CD4-positive, alpha-beta memory T cell (primary cell): Measurements from ENCODE around the gene PTGDR2. TPM values are rescaled to one million over a fixed set of nuclear protein-coding genes. Genes with fewer than 3 reads are reported as not detected.

Experiments
- CTCF ChIA-PET: fragments of 350-600 bp; sonication (Branson Sonifier 250); formaldehyde crosslinking; loops from one replicate; lab custom pipeline; 2021; ENCODE audit warnings: inconsistent platforms; ENCODE audit not compliant: partially characterized antibody; lab: Charles Lee
- POLR2A ChIA-PET: fragments of 350-600 bp; sonication (Branson Sonifier 250); formaldehyde crosslinking; loops from one replicate; lab custom pipeline; 2021; ENCODE audit not compliant: partially characterized antibody; lab: Charles Lee
- DNase-seq, 5 donors: peaks; one replicate each; pipeline versions ENCODE4 v3.0.0 to v3.0.0-alpha.2; 2020 to 2022; ENCODE audit warnings: mixed read lengths in 1 of 5
- H3K27ac ChIP-seq: one replicate; pipeline ENCODE4 v1.7.0; 2013; ENCODE audit warnings: low read depth, low read length
- H3K27me3 ChIP-seq: 2 replicates; pipeline ENCODE4 v1.7.0; 2013; ENCODE audit warnings: mild to moderate bottlenecking, low read length, moderate library complexity; ENCODE audit not compliant: insufficient read depth
- H3K36me3 ChIP-seq: 2 replicates; pipeline ENCODE4 v1.7.0; 2013; ENCODE audit warnings: mild to moderate bottlenecking, low read length, moderate library complexity; ENCODE audit not compliant: insufficient read depth
- H3K4me1 ChIP-seq: 2 replicates; pipeline ENCODE4 v1.7.0; 2013; ENCODE audit warnings: mild to moderate bottlenecking, low read length, moderate library complexity; ENCODE audit not compliant: insufficient read depth
- H3K4me3 ChIP-seq, 2 donors: one replicate each; pipeline ENCODE4 v1.7.0; 2013; ENCODE audit warnings: low read length in 2 of 2, mild to moderate bottlenecking in 1 of 2
- H3K9me3 ChIP-seq, 2 donors: one replicate each; pipeline ENCODE4 v1.7.0; 2013; ENCODE audit warnings: low read length in 2 of 2, control low read depth in 1 of 2; ENCODE audit not compliant: control insufficient read depth in 1 of 2
- H3K27ac Mint-ChIP-seq, 7 donors: one replicate each; pipeline ENCODE4 v1.8.0; 2020 to 2021; ENCODE audit warnings: mixed read lengths in 7 of 7, mild to moderate bottlenecking in 6 of 7, inconsistent platforms in 3 of 7, moderate library complexity in 3 of 7
- H3K27me3 Mint-ChIP-seq, 2 donors: one replicate each; pipeline ENCODE4 v1.8.0; 2020 to 2021; ENCODE audit warnings: mixed read lengths in 2 of 2
- H3K36me3 Mint-ChIP-seq, 2 donors: one replicate each; pipeline ENCODE4 v1.8.0; 2020 to 2021; ENCODE audit warnings: mixed read lengths in 2 of 2, inconsistent platforms in 1 of 2, mild to moderate bottlenecking in 1 of 2
- H3K4me1 Mint-ChIP-seq, 4 donors: one replicate each; pipeline ENCODE4 v1.8.0; 2020 to 2021; ENCODE audit warnings: mixed read lengths in 4 of 4, mild to moderate bottlenecking in 1 of 4
- H3K4me3 Mint-ChIP-seq, 8 donors: one replicate each; pipeline ENCODE4 v1.8.0; 2020 to 2021; ENCODE audit warnings: mixed read lengths in 8 of 8, mild to moderate bottlenecking in 7 of 8, moderate library complexity in 6 of 8, inconsistent platforms in 3 of 8
- H3K9me3 Mint-ChIP-seq, 8 donors: one replicate each; pipeline ENCODE4 v1.8.0; 2020 to 2021; ENCODE audit warnings: mixed read lengths in 8 of 8, mild to moderate bottlenecking in 5 of 8, inconsistent platforms in 3 of 8, moderate library complexity in 1 of 8
- intact Hi-C: fragments of 100-400 bp; cut with micrococcal nuclease; formaldehyde crosslinking; loops from one replicate; pipeline ENCODE4 v1.15.1; 2023
- polyA plus RNA-seq, 2 donors: library from polyadenylated mRNA; unstranded; fragments of 300-500 nt; fragmentation: Illumina TruSeq; gene quantifications; one replicate each; pipeline ENCODE4 v1.2.3, GENCODE V29; 2021
- total RNA-seq, 2 experiments: library from RNA; stranded (reverse); gene quantifications; one replicate each; pipeline ENCODE4 v1.2.3, GENCODE V29; 2021

The PTGDR2 gene
- total and polyA plus RNA-seq, 4 experiments from 2014 or later = 1.9 to 3.6 (median 3.5) TPM

DNA sequence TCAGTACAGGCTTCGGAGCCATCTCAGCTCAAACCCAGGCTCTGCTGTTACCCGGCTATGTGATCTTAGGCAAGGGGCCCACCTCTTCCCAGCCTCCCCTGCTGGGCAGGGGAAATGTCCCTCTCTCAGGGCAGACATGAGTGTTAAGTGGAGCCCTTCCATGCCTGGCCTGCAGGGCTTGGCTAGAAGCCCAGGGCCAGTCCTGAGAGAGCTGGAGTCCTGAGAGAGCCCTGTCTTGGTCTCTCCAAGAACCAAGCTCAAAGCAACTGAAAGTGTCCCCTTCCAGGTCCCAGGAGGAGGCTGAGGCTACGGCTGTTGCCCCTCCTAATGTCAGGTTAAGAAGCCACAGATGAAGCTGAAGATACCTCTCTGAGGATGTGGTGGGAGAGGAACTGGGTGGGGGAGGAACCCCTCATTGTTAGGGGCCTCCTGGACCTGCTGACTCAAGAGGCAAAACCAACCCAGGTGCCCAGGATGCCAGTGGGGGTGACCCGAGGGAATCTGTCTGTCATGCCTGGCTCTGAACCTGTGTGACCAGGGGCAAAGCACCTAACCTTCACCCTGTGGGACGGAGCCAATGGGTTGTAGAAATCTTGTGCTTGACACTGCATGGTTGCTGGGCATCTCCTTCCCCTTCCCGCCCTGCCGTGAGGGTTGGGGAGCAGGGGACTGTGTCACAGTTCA, 15.8 kb upstream of the PTGDR2 start:
- peak in 1 of 5 donors; percentile 25 for DNase-seq
- ChIA-PET POLR2A (interaction anchor here (1.8 kb wide), 1 partner anchor 34 kb away, joined by 4 read pairs; no protein-coding TSS in a partner anchor), CTCF (interaction anchor here (0.7 to 1.2 kb wide), 4 partner anchors 16 to 44 kb away, joined by 3 to 4 read pairs (median 4); no protein-coding TSS in a partner anchor)
- Mint-ChIP-seq H3K9me3 (peaks cover 0 to 2% (median 0%) of the 10 kb centered on the region in 8 donors), H3K27ac (peak overlapping the region in 4 of 7 donors; percentile 41 to 74 (median 62)), H3K4me3 (no peak overlapping the region), H3K27me3 (peaks cover 3% of the 10 kb centered on the region in 2 donors), H3K4me1 (peaks cover 3 to 22% (median 6%) of the 10 kb centered on the region in 4 donors), H3K36me3 (no peaks in the 10 kb centered on the region)
- no peak overlapping the region for H3K27ac ChIP-seq
- H3K4me3 ChIP-seq = no peak overlapping the region
- peaks cover 17% of the 10 kb centered on the region for H3K4me1 ChIP-seq
- no peaks in the 10 kb centered on the region for H3K27me3 ChIP-seq
- H3K9me3 ChIP-seq = no peaks in the 10 kb centered on the region
- intact Hi-C loops = no loop called here
- H3K36me3 ChIP-seq = no peaks in the 10 kb centered on the region

DNA sequence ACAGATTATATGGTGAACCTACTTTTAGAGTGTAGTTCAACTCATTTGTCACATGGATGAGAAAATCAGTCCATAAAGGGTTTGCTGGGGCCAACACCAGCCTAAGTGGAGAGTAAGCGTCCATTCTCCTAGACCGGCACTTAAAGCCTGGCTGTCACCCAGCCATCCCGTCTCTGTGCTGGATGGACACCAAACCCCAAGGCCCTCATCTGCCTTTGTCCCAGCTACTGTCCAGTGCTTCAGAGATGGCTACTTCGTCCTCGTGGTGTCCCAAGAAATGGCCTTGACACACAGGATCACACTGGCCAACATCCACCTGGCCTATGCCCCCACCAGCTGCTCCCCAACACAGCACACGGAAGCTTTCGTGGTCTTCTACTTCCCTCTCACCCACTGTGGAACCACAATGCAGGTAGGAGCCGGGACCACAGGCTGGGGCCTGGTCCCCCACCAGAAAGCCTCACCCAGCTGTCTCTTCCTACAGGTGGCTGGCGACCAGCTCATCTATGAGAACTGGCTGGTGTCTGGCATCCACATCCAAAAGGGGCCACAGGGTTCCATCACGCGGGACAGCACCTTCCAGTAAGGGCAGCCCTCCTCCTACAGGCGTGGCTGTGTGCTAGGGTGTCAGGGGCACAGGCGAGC, 15.1 kb upstream of the PTGDR2 start:
- H3K4me1 ChIP-seq = peaks cover 17% of the 10 kb centered on the region
- ChIA-PET POLR2A (no interaction called here), CTCF (interaction anchor here (0.9 to 1.2 kb wide), 3 partner anchors 17 to 45 kb away, joined by 3 to 4 read pairs (median 4); no protein-coding TSS in a partner anchor)
- Mint-ChIP-seq H3K4me1 (peaks cover 3 to 22% (median 6%) of the 10 kb centered on the region in 4 donors), H3K27me3 (peaks cover 3% of the 10 kb centered on the region in 2 donors), H3K4me3 (no peak overlapping the region), H3K9me3 (peaks cover 0 to 2% (median 0%) of the 10 kb centered on the region in 8 donors), H3K36me3 (no peaks in the 10 kb centered on the region), H3K27ac (peak overlapping the region in 4 of 7 donors; percentile 41 to 64 (median 52))
- H3K4me3 ChIP-seq = no peak overlapping the region
- H3K27me3 ChIP-seq = no peaks in the 10 kb centered on the region
- H3K36me3 ChIP-seq = no peaks in the 10 kb centered on the region
- intact Hi-C loops = no loop called here
- no peak for DNase-seq
- no peaks in the 10 kb centered on the region for H3K9me3 ChIP-seq
- H3K27ac ChIP-seq = no peak overlapping the region

- intact Hi-C loops = no loop called here
- Mint-ChIP-seq H3K27ac (peak overlapping the region in 3 of 7 donors; percentile 27 to 46 (median 43)), H3K9me3 (peaks cover 0 to 2% (median 0%) of the 10 kb centered on the region in 8 donors), H3K4me3 (no peak overlapping the region), H3K4me1 (peaks cover 3 to 22% (median 6%) of the 10 kb centered on the region in 4 donors), H3K36me3 (no peaks in the 10 kb centered on the region), H3K27me3 (peaks cover 3% of the 10 kb centered on the region in 2 donors)
- CTCF ChIA-PET = interaction anchor here (1.0 to 1.2 kb wide), 2 partner anchors 17 to 29 kb away, joined by 4 read pairs; no protein-coding TSS in a partner anchor
- H3K9me3 ChIP-seq = no peaks in the 10 kb centered on the region
- H3K27me3 ChIP-seq = no peaks in the 10 kb centered on the region
- POLR2A ChIA-PET = no interaction called here
- peaks cover 17% of the 10 kb centered on the region for H3K4me1 ChIP-seq
- H3K27ac ChIP-seq = no peak overlapping the region
- H3K4me3 ChIP-seq = no peak overlapping the region
- peak in 1 of 5 donors; percentile 24 for DNase-seq
- no peaks in the 10 kb centered on the region for H3K36me3 ChIP-seq
Measured at GRCh38 chr11:60870276-60870675, 14.5 kb upstream of the PTGDR2 start.

DNA sequence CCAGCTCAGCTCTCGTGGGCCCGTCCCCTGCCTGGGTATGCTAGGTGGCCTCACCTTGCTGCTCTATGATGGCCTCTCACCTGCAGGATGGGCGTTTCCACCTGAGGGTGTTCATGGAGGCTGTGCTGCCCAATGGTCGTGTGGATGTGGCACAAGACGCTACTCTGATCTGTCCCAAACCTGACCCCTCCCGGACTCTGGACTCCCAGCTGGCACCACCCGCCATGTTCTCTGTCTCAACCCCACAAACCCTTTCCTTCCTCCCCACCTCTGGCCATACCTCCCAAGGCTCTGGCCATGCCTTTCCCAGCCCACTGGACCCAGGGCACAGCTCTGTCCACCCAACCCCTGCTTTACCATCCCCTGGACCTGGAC, 13.7 kb upstream of the PTGDR2 start:
- no peaks in the 10 kb centered on the region for H3K9me3 ChIP-seq
- H3K36me3 ChIP-seq = no peaks in the 10 kb centered on the region
- Mint-ChIP-seq H3K9me3 (peaks cover 0 to 2% (median 0%) of the 10 kb centered on the region in 8 donors), H3K27me3 (peaks cover 3% of the 10 kb centered on the region in 2 donors), H3K27ac (peak overlapping the region in 1 of 7 donors; percentile 75), H3K36me3 (no peaks in the 10 kb centered on the region), H3K4me3 (no peak overlapping the region), H3K4me1 (peaks cover 3 to 22% (median 6%) of the 10 kb centered on the region in 4 donors)
- POLR2A ChIA-PET = interaction anchor here (1.0 kb wide), 1 partner anchor 47 kb away, joined by 3 read pairs; no protein-coding TSS in a partner anchor
- H3K4me3 ChIP-seq = no peak overlapping the region
- H3K27ac ChIP-seq = no peak overlapping the region
- no peak for DNase-seq
- no peaks in the 10 kb centered on the region for H3K27me3 ChIP-seq
- intact Hi-C loops = no loop called here
- CTCF ChIA-PET = interaction anchor here (0.9 kb wide), 1 partner anchor 19 kb away, joined by 3 read pairs; no protein-coding TSS in a partner anchor
- peaks cover 17% of the 10 kb centered on the region for H3K4me1 ChIP-seq

DNA sequence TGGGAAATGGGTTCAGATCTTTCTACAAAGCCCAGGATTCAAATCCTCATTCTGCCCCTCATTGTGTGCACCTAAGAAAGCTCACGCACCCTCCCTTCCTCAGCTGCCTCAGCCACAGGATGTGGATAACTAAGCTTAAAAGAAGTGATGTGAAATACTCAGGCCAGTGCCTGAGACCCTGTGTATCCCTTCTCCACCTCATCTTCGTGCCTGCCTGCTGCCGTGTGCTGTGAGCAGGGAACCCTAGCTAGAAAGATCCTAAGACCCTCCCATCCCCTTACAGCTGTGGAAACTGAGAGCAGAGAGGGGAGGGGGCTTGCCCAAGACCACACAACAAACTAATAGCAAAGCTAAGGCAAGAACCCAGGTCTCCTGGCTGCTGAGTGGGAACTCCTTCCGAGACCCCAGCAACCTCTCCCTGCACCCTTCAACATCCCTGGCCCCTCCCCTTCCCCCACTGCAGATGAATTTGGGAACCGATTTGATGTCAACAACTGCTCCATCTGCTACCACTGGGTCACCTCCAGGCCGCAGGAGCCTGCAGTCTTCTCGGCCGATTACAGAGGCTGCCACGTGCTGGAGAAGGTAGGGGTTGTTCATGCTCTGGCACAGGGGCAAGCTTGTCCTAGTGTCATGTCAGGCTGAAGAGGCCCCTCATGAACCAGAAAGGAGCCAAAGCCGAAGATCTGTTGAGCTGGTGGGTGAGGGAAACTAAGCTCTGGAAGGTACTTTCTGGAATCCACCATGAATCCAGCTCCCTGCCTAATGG, 13.1 kb upstream of the PTGDR2 start:
- Mint-ChIP-seq H3K4me1 (peaks cover 3 to 18% (median 5%) of the 10 kb centered on the region in 4 donors), H3K36me3 (no peaks in the 10 kb centered on the region), H3K27ac (peak overlapping the region in 2 of 7 donors; percentile 12 to 25), H3K9me3 (peaks cover 0 to 2% (median 0%) of the 10 kb centered on the region in 8 donors), H3K4me3 (no peak overlapping the region), H3K27me3 (peaks cover 3% of the 10 kb centered on the region in 2 donors)
- no peak overlapping the region for H3K4me3 ChIP-seq
- intact Hi-C loops = no loop called here
- H3K27ac ChIP-seq = no peak overlapping the region
- no peaks in the 10 kb centered on the region for H3K36me3 ChIP-seq
- ChIA-PET POLR2A (interaction anchor here (1.0 kb wide), 1 partner anchor 47 kb away, joined by 3 read pairs; no protein-coding TSS in a partner anchor), CTCF (interaction anchor here (0.9 kb wide), 1 partner anchor 19 kb away, joined by 3 read pairs; no protein-coding TSS in a partner anchor)
- no peaks in the 10 kb centered on the region for H3K9me3 ChIP-seq
- peaks cover 17% of the 10 kb centered on the region for H3K4me1 ChIP-seq
- H3K27me3 ChIP-seq = no peaks in the 10 kb centered on the region
- no peak for DNase-seq

DNA sequence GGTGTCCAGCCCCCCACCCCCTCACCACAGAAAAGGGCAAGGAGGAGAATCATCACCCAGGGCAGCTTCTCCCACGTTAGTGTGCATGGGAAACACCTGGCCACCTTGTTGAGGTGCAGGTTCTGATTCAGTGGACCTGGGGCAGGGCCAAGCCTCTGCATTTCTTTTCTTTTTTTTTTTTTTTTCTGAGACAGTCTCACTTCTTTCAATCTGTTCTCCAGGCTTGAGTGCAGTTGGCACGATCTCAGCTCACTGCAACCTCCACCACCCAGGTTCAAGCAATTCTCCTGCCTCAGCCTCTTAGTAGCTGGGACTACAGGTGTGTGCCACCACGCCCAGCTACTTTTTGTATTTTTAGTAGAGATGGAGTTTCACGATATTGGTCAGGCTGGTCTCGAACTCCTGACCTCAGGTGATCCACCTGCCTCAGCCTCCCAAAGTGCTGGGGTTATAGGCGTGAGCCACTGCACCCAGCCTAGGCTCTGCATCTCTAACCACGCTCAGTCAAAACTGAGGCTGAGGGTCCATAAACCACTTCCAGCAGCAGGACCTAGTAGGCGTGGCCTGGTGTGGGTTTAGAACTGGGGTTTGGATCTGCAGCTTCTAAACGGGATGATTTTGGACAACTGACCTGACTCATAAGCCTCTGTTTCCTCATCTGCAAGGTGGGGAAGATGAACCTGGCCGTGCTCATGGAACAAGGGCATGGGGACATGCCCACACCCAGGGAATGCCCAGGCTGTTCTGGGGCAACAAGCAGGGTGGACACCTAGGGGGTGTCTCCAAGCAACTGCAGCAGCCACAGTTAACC, 12.3 kb upstream of the PTGDR2 start:
- no peaks in the 10 kb centered on the region for H3K9me3 ChIP-seq
- ChIA-PET POLR2A (interaction anchor here (0.6 kb wide), 1 partner anchor 892 kb away, joined by 3 read pairs; no protein-coding TSS in a partner anchor), CTCF (interaction anchor here (0.7 kb wide), 1 partner anchor 40 kb away, joined by 3 read pairs; no protein-coding TSS in a partner anchor)
- no peak for DNase-seq
- peak overlapping the region in 1 of 7 donors; percentile 25 for H3K27ac Mint-ChIP-seq
- H3K4me3 Mint-ChIP-seq = no peak overlapping the region
- peaks cover 2 to 16% (median 3%) of the 10 kb centered on the region in 4 donors for H3K4me1 Mint-ChIP-seq
- no peak overlapping the region for H3K4me3 ChIP-seq
- intact Hi-C loops = no loop called here
- H3K36me3 Mint-ChIP-seq = no peaks in the 10 kb centered on the region
- peaks cover 0 to 2% (median 0%) of the 10 kb centered on the region in 8 donors for H3K9me3 Mint-ChIP-seq
- peaks cover 12% of the 10 kb centered on the region for H3K4me1 ChIP-seq
- H3K27ac ChIP-seq = no peak overlapping the region
- no peaks in the 10 kb centered on the region for H3K36me3 ChIP-seq
- no peaks in the 10 kb centered on the region for H3K27me3 ChIP-seq
- peaks cover 3% of the 10 kb centered on the region in 2 donors for H3K27me3 Mint-ChIP-seq
